Sigmoid colon (tissue), 4 donors: ENCODE measurements around the gene EPHA10.

Source experiments
- CTCF ChIP-seq, 4 experiments: fragments of 450-650 bp in 3 of 4; fragments of 200-600 bp in 1 of 4; IDR thresholded peaks; one replicate each; pipeline ENCODE4 v1.5.1; 2016 to 2019; ENCODE audit warnings: antibody characterized with exemption in 4 of 4, mild to moderate bottlenecking in 3 of 4, moderate library complexity in 2 of 4
- EP300 ChIP-seq, 4 donors: sonication (generic); formaldehyde crosslinking; IDR thresholded peaks; one replicate each; pipeline ENCODE4 v1.6.1; 2017; ENCODE audit warnings: antibody characterized with exemption in 4 of 4

GRCh38 chr1:37764888-37765441, at the start of gene EPHA10:
- TF ChIP-seq CTCF (IDR thresholded peaks at IDR 0.05), result no peak
- no peak for TF ChIP-seq EP300 (IDR thresholded peaks at IDR 0.05)
